ENCODE data around the gene RANBP3L.
"Not testable (repeated sequence)": the region's sequence is repeated elsewhere in the genome, so short reads cannot be mapped to it uniquely, and the experiment has no call there.

RANBP3L gene

GRCh38 chr5:36301858-36302603, at the start of gene RANBP3L:
Gene RANBP3L (minus strand): TSS chr5:36301902. CDS start chr5:36301416, 486 bp downstream.
- DNase-seq (ENCODE audit: low read depth in 2 of 2), result no peak

- DNase-seq (ENCODE audit: low read depth in 2 of 2), result no peak
Measured at GRCh38 chr5:36346896-36347690, 45.4 kb upstream of the RANBP3L start.

GRCh38 chr5:36344899-36345298, 43.2 kb upstream of the RANBP3L start:
- DNase-seq (ENCODE audit: low read depth in 2 of 2), result no peak

- not testable (repeated sequence) for DNase-seq (ENCODE audit: low read depth in 2 of 2)
Measured at GRCh38 chr5:36341720-36342119, 40.0 kb upstream of the RANBP3L start.

GRCh38 chr5:36337597-36337996, 35.9 kb upstream of the RANBP3L start:
- DNase-seq (ENCODE audit: low read depth in 2 of 2), result no peak

- no peak for DNase-seq (ENCODE audit: low read depth in 2 of 2)
Measured at GRCh38 chr5:36334315-36334714, 32.6 kb upstream of the RANBP3L start.

- DNase-seq (ENCODE audit: low read depth in 2 of 2), result not testable (repeated sequence)
Measured at GRCh38 chr5:36332720-36333119, 31.0 kb upstream of the RANBP3L start.

- DNase-seq (ENCODE audit: low read depth in 2 of 2), result no peak
Measured at GRCh38 chr5:36325196-36325595, 23.5 kb upstream of the RANBP3L start.

- DNase-seq (ENCODE audit: low read depth in 2 of 2), result no peak
Measured at GRCh38 chr5:36323926-36324781, 22.5 kb upstream of the RANBP3L start.

GRCh38 chr5:36312953-36313672, 11.4 kb upstream of the RANBP3L start:
- no peak for DNase-seq (ENCODE audit: low read depth in 2 of 2)

GRCh38 chr5:36311956-36312355, 10.3 kb upstream of the RANBP3L start:
- DNase-seq (ENCODE audit: low read depth in 2 of 2), result no peak

- no peak for DNase-seq (ENCODE audit: low read depth in 2 of 2)
Measured at GRCh38 chr5:36310138-36310537, 8.4 kb upstream of the RANBP3L start.

- no peak for DNase-seq (ENCODE audit: low read depth in 2 of 2)
Measured at GRCh38 chr5:36305571-36306326, 4.0 kb upstream of the RANBP3L start.

- DNase-seq (ENCODE audit: low read depth in 2 of 2), result no peak
Measured at GRCh38 chr5:36304095-36304805, 2.5 kb upstream of the RANBP3L start.

- DNase-seq (ENCODE audit: low read depth in 2 of 2), result no peak
Measured at GRCh38 chr5:36300927-36301540, 668 bp downstream of the RANBP3L start.

- DNase-seq (ENCODE audit: low read depth in 2 of 2), result no peak
Measured at GRCh38 chr5:36300191-36300926, 1.3 kb downstream of the RANBP3L start.

- no peak for DNase-seq (ENCODE audit: low read depth in 2 of 2)
Measured at GRCh38 chr5:36298552-36298951, 3.1 kb downstream of the RANBP3L start.

- no peak for DNase-seq (ENCODE audit: low read depth in 2 of 2)
Measured at GRCh38 chr5:36297653-36298052, 4.0 kb downstream of the RANBP3L start.
